PC-3 (cell line): ENCODE data around the gene SLC12A6. TPM values are rescaled to one million over a fixed set of nuclear protein-coding genes. Genes with fewer than 3 reads are reported as not detected.

Source experiments
- ATAC-seq: fragments of 200-7000 bp; cut with Tn5 transposase; 2 replicates; pipeline ENCODE4 v1.9.1; 2020; ENCODE audit warnings: mild to moderate bottlenecking, moderate library complexity
- BruUV-seq: library from RNA; stranded (reverse); fragments of 400-500 nt; replicated peaks from 2 replicates; lab custom pipeline; 2021; lab: Mats Ljungman, UMichigan
- CTCF ChIA-PET: fragments of 300-600 bp; sonication (Branson Sonifier 250); formaldehyde crosslinking; loops from one replicate; lab custom pipeline; 2022; ENCODE audit warnings: antibody characterized with exemption; lab: Charles Lee
- POLR2A ChIA-PET: fragments of 300-600 bp; sonication (Branson Sonifier 250); formaldehyde crosslinking; loops from one replicate; lab custom pipeline; 2022; ENCODE audit warnings: antibody characterized with exemption; ENCODE audit not compliant: unreplicated experiment; lab: Charles Lee
- DNase-seq: peaks from one replicate; pipeline ENCODE4 v3.0.0-alpha.2; 2015
- H2AFZ ChIP-seq: fragments of 300-600 bp; sonication (generic); 2 replicates; pipeline ENCODE4 v1.6.0; 2016; ENCODE audit warnings: antibody characterized with exemption, low read length
- H3F3A ChIP-seq: fragments of 300-600 bp; sonication (generic); one replicate; pipeline ENCODE4 v1.6.0; 2017; ENCODE audit warnings: antibody characterized with exemption, low read length, control low read depth, mild to moderate bottlenecking; ENCODE audit not compliant: unreplicated experiment
- H3K27ac ChIP-seq: fragments of 300-600 bp; sonication (generic); 2 replicates; pipeline ENCODE4 v1.5.1; 2016; ENCODE audit warnings: mild to moderate bottlenecking, low read length
- H3K27me3 ChIP-seq: fragments of 300-600 bp; sonication (generic); 2 replicates; pipeline ENCODE4 v1.6.1; 2016; ENCODE audit warnings: low read length, mixed read lengths
- H3K36me3 ChIP-seq: fragments of 300-600 bp; sonication (generic); 2 replicates; pipeline ENCODE4 v1.6.1; 2016; ENCODE audit warnings: low read depth, mixed run types, low read length, mixed read lengths
- H3K4me1 ChIP-seq: fragments of 300-600 bp; sonication (generic); 2 replicates; pipeline ENCODE4 v1.5.1; 2016; ENCODE audit warnings: low read length; ENCODE audit not compliant: insufficient read depth
- H3K4me2 ChIP-seq: fragments of 300-600 bp; sonication (generic); 2 replicates; pipeline ENCODE4 v1.6.0; 2016; ENCODE audit warnings: low read length
- H3K4me3 ChIP-seq: fragments of 300-600 bp; sonication (generic); 2 replicates; pipeline ENCODE4 v1.5.1; 2016; ENCODE audit warnings: mild to moderate bottlenecking, low read length, mixed read lengths
- H3K79me2 ChIP-seq: fragments of 300-600 bp; sonication (generic); 2 replicates; pipeline ENCODE4 v1.6.1; 2017; ENCODE audit warnings: low read length, mixed read lengths
- H3K9ac ChIP-seq: fragments of 300-600 bp; sonication (generic); 2 replicates; pipeline ENCODE4 v1.6.0; 2016; ENCODE audit warnings: mild to moderate bottlenecking, low read length
- H3K9me2 ChIP-seq: fragments of 300-600 bp; sonication (generic); replicated peaks from 2 replicates; pipeline ENCODE4 v1.6.1; 2016; ENCODE audit warnings: mixed run types, low read length, mixed read lengths
- H3K9me3 ChIP-seq: fragments of 300-600 bp; sonication (generic); 2 replicates; pipeline ENCODE4 v1.6.1; 2016; ENCODE audit warnings: low read length, mixed read lengths
- H4K20me1 ChIP-seq: fragments of 300-600 bp; sonication (generic); 2 replicates; pipeline ENCODE4 v1.6.1; 2016; ENCODE audit warnings: low read length, mixed read lengths
- CTCF ChIP-seq: fragments of 300-600 bp; sonication (generic); conservative IDR thresholded peaks from 2 replicates; pipeline ENCODE4 v1.5.1; 2017; ENCODE audit warnings: antibody characterized with exemption, low read depth, mild to moderate bottlenecking, low read length
- EZH2 ChIP-seq: fragments of 300-600 bp; sonication (generic); IDR thresholded peaks from one replicate; pipeline ENCODE4 v1.6.1; 2017; ENCODE audit warnings: antibody characterized with exemption, mild to moderate bottlenecking, low read length; ENCODE audit not compliant: unreplicated experiment
- EZH2phosphoT487 ChIP-seq: fragments of 300-600 bp; sonication (generic); IDR thresholded peaks from 2 replicates; pipeline ENCODE4 v1.6.1; 2018; ENCODE audit warnings: mild to moderate bottlenecking, antibody characterized with exemption, low read length, borderline replicate concordance
- intact Hi-C: fragments of 100-400 bp; cut with micrococcal nuclease; formaldehyde crosslinking; loops from 2 replicates; pipeline ENCODE4 v1.9.0; 2023
- total RNA-seq: library from RNA; depleted of rRNA; stranded (reverse); fragments of >200 nt; gene quantifications from 2 replicates; pipeline ENCODE4 v1.2.3, GENCODE V29; 2014

Gene SLC12A6
- total RNA-seq, 1 experiment from 2014 or later = 22.9 TPM

- POLR2A ChIA-PET = no interaction called here
- no peaks in the 10 kb centered on the region for H3F3A ChIP-seq
- H3K27ac ChIP-seq = no peak overlapping the region
- H3K36me3 ChIP-seq = peaks cover 19% of the 10 kb centered on the region
- no TSS peak for BruUV-seq
- no peak overlapping the region for H3K4me3 ChIP-seq
- TF ChIP-seq EZH2 (no peak), EZH2phosphoT487 (no peak), CTCF (no peak)
- no peaks in the 10 kb centered on the region for H3K27me3 ChIP-seq
- ATAC-seq (no peak), DNase-seq (no peak)
- H3K9ac ChIP-seq = no peak overlapping the region
- no peaks in the 10 kb centered on the region for H3K79me2 ChIP-seq
- H2AFZ ChIP-seq = no peak overlapping the region
- CTCF ChIA-PET = interaction anchor here (0.6 kb wide), 1 partner anchor 71 kb away, joined by 3 read pairs; no protein-coding TSS in a partner anchor
- no peaks in the 10 kb centered on the region for H4K20me1 ChIP-seq
- intact Hi-C loops = no loop called here
- no peaks in the 10 kb centered on the region for H3K9me2 ChIP-seq
- no peak overlapping the region for H3K4me2 ChIP-seq
- no peaks in the 10 kb centered on the region for H3K9me3 ChIP-seq
- H3K4me1 ChIP-seq = no peaks in the 10 kb centered on the region
These were observed 89.4 kb downstream of the SLC12A6 start for GRCh38 chr15:34248190-34248589.

GRCh38 chr15:34246276-34246976 is 91.2 kb downstream of the SLC12A6 start:
- Histone ChIP-seq H3K9me3 (no peaks in the 10 kb centered on the region), H4K20me1 (no peaks in the 10 kb centered on the region), H3K27me3 (no peaks in the 10 kb centered on the region), H3K4me2 (no peak overlapping the region), H3K9ac (no peak overlapping the region), H3K9me2 (no peaks in the 10 kb centered on the region), H3K4me1 (peaks cover 5% of the 10 kb centered on the region), H2AFZ (no peak overlapping the region), H3K36me3 (peaks cover 8% of the 10 kb centered on the region), H3F3A (no peaks in the 10 kb centered on the region), H3K27ac (no peak overlapping the region), H3K79me2 (no peaks in the 10 kb centered on the region), H3K4me3 (no peak overlapping the region)
- DNase-seq = no peak
- ATAC-seq = no peak
- intact Hi-C loops = no loop called here
- ChIA-PET POLR2A (no interaction called here), CTCF (no interaction called here)
- no TSS peak for BruUV-seq
- TF ChIP-seq EZH2phosphoT487 = no peak
- TF ChIP-seq EZH2 = no peak
- no peak for TF ChIP-seq CTCF

- ChIA-PET CTCF (interaction anchor here (0.6 kb wide), 1 partner anchor 78 kb away, joined by 6 read pairs; no protein-coding TSS in a partner anchor), POLR2A (no interaction called here)
- Histone ChIP-seq H3K4me3 (no peak overlapping the region), H3K79me2 (no peaks in the 10 kb centered on the region), H2AFZ (no peak overlapping the region), H3K4me2 (no peak overlapping the region), H3K36me3 (peaks cover 11% of the 10 kb centered on the region; the same call in 1 of the 2 replicates), H3F3A (peaks cover 5% of the 10 kb centered on the region), H4K20me1 (no peaks in the 10 kb centered on the region), H3K9ac (no peak overlapping the region), H3K9me2 (no peaks in the 10 kb centered on the region), H3K27me3 (no peaks in the 10 kb centered on the region), H3K9me3 (no peaks in the 10 kb centered on the region), H3K27ac (no peak overlapping the region), H3K4me1 (peaks cover 31% of the 10 kb centered on the region)
- BruUV-seq = no TSS peak
- no peak for ATAC-seq
- intact Hi-C loops = no loop called here
- no peak for TF ChIP-seq CTCF
- no peak for DNase-seq
These were observed 94.4 kb downstream of the SLC12A6 start for GRCh38 chr15:34243226-34243625.
